Adrenal gland (tissue), 12 donors: ENCODE data around the gene ZBED3. TPM values are rescaled to one million over a fixed set of nuclear protein-coding genes. Genes with fewer than 3 reads are reported as not detected.

ENCODE experiments used
- DNase-seq, 7 donors: peaks; one replicate each; pipeline ENCODE4 v3.0.0-alpha.2; 2019 to 2020
- H3K27ac ChIP-seq, 5 donors: fragments of 200-600 bp; sonication (generic) in 4 of 5; 1 replicate in 3 of 5; 2 replicates in 2 of 5; pipeline versions ENCODE4 v1.5.1 to v1.8.0; 2016 to 2020; ENCODE audit warnings: mild to moderate bottlenecking in 1 of 5
- H3K27me3 ChIP-seq: fragments of 200-600 bp; 2 replicates; pipeline ENCODE4 v1.8.0; 2021
- H3K36me3 ChIP-seq, 2 donors: fragments of 200-600 bp; replicated peaks in 1 of 2; 1 replicate in 1 of 2; 2 replicates in 1 of 2; pipeline versions ENCODE4 v1.5.1 to v1.8.0; 2018 to 2022
- H3K4me1 ChIP-seq, 2 donors: fragments of 200-600 bp; replicated peaks in 1 of 2; 1 replicate in 1 of 2; 2 replicates in 1 of 2; pipeline versions ENCODE4 v1.5.1 to v1.8.0; 2018 to 2021
- H3K4me3 ChIP-seq, 4 donors: fragments of 200-600 bp; sonication (generic) in 3 of 4; one replicate each; pipeline ENCODE4 v1.5.1; 2016 to 2018
- H3K9me3 ChIP-seq, 3 donors: fragments of 200-600 bp; sonication (generic) in 1 of 3; replicated peaks in 1 of 3; 1 replicate in 2 of 3; 2 replicates in 1 of 3; pipeline versions ENCODE4 v1.5.1 to v1.8.0; 2016 to 2021
- POLR2A ChIP-seq, 2 donors: fragments of 450-650 bp; IDR thresholded peaks; one replicate each; pipeline ENCODE4 v1.6.1; 2017; ENCODE audit warnings: antibody characterized with exemption in 2 of 2, mild to moderate bottlenecking in 2 of 2, moderate library complexity in 1 of 2
- WGBS, 4 donors: extraction: QIAGEN DNeasy Blood & Tissue Kit in 2 of 4; methylation state at CpG; one replicate each; pipeline versions ENCODE4 v1.1.5 to v1.1.7; 2013 to 2017; 5-methylcytosine and 5-hydroxymethylcytosine counted together
- intact Hi-C, 2 donors: fragments of 100-400 bp; cut with DNase I; formaldehyde crosslinking; loops; one replicate each; pipeline versions ENCODE4 v1.14.1 to v1.15.0; 2022 to 2023
- polyA plus RNA-seq, 3 donors: library from polyadenylated mRNA; stranded (reverse); fragments of 200-250 nt in 2 of 3; fragments of 350-450 nt in 1 of 3; fragmentation: Illumina TruSeq in 1 of 3; extraction: RNeasy Lipid Tissue Mini Kit (QIAGEN cat#74804) in 1 of 3; gene quantifications; one replicate each; pipeline ENCODE4 v1.2.3, GENCODE V29; 2013 to 2014
- small RNA-seq, 2 donors: library from RNA; depleted of rRNA; stranded (forward); fragments of <200 nt; gene quantifications; one replicate each; pipeline ENCODE3, GENCODE V24; 2016
- total RNA-seq, 9 donors: library from RNA; depleted of rRNA in 4 of 9; stranded (reverse); fragments of >200 nt in 4 of 9; fragments of 120-200 nt in 1 of 9; fragmentation: NEBNext Ultra II Directional in 1 of 9; extraction: Animal tissue kit (Norgen Biotek cat#: 25700) in 1 of 9; gene quantifications; one replicate each; pipeline versions ENCODE4 v1.1.0 to v1.2.4, GENCODE V29; 2013 to 2023
- TF ChIP-seq, protein P1 (sequence below), 6 experiments: fragments of 450-650 bp in 4 of 6; fragments of 200-600 bp in 2 of 6; sonication (generic) in 1 of 6; IDR thresholded peaks; 1 replicate in 5 of 6; 2 replicates in 1 of 6; pipeline versions ENCODE4 v1.5.1 to v1.8.0; 2016 to 2021; ENCODE audit warnings: antibody characterized with exemption in 6 of 6, mild to moderate bottlenecking in 2 of 6, moderate library complexity in 1 of 6
- donor health status: healthy with polysubstance abuse.
- donor health status: Bipolar disorder and iron deficiency.
- donor health status: DM: yes; HTN: yes; CAD: no.
- donor health status: DM: no; HTN: no; CAD: no.
- donor health status: DM: no; HTN: no; CAD: no.
- donor health status: DM: yes; HTN: yes; CAD: no.

ZBED3 gene
- total and polyA plus RNA-seq, 12 donors, result 1.3 to 13.9 (median 8.7) TPM

DNA sequence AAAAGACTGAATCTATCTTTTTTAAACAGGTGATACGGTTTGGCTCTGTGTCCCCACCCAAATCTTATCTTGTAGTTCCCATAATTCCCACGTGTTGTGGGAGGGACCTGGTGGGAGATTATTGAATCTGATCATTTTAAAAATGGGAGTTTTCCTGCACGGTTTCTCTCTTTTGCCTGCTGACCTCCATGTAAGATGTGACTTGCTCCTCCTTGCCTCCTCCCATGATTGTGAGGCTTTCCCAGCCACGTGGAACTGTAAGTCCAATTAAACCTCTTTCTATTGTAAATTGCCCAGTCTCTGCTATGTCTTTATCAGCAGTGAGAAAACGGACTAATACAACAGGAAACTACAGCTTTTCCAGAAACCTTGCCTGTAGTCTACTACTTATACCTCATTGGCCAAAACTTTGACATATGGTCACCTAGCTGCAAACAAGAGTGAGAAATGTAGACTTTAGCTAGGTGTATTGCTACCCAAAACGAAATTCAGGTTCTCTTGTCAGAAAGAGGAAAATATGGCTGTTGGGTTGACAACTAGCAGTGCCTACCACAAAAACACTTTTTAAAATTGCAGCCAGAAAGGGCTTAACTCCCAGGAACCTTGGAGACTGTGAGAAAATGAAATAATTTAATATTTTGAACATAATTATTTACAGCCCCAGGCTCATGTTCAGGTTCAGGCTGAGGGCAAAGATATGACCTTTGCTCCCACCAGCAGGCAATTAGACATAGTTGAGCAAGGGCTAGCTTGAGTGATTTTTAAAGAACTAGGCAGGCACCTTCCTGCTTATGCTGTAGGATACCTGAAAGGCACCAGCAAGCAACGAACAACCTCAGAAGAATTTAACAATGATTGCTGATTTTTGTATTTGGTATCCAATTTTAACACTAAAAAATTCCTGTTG is 64.3 kb downstream of the ZBED3 start:
- Histone ChIP-seq H3K4me3 (no peak overlapping the region), H3K27me3 (no peaks in the 10 kb centered on the region), H3K36me3 (no peaks in the 10 kb centered on the region), H3K27ac (no peak overlapping the region), H3K4me1 (no peaks in the 10 kb centered on the region), H3K9me3 (no peaks in the 10 kb centered on the region)
- intact Hi-C loops, result no loop called here
- DNase-seq, result no peak
- TF ChIP-seq POLR2A (IDR thresholded peaks at IDR 0.05), result no peak
- TF ChIP-seq, protein P1, sequence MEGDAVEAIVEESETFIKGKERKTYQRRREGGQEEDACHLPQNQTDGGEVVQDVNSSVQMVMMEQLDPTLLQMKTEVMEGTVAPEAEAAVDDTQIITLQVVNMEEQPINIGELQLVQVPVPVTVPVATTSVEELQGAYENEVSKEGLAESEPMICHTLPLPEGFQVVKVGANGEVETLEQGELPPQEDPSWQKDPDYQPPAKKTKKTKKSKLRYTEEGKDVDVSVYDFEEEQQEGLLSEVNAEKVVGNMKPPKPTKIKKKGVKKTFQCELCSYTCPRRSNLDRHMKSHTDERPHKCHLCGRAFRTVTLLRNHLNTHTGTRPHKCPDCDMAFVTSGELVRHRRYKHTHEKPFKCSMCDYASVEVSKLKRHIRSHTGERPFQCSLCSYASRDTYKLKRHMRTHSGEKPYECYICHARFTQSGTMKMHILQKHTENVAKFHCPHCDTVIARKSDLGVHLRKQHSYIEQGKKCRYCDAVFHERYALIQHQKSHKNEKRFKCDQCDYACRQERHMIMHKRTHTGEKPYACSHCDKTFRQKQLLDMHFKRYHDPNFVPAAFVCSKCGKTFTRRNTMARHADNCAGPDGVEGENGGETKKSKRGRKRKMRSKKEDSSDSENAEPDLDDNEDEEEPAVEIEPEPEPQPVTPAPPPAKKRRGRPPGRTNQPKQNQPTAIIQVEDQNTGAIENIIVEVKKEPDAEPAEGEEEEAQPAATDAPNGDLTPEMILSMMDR (IDR thresholded peaks at IDR 0.05), result no peak
- 56 to 70% (median 63%) methylated on average over 7 of the region's 7 CpGs for WGBS, 4 donors

Small RNAs within 50 kb of the gene (small RNA-seq; reads per million reads assigned to genes)
- gene SNORA47, result 115 to 262 reads per million in 2 donors

Other genes with a start within 250 kb of the ZBED3 start
- gene S100Z, start 237.3 kb downstream of the ZBED3 start, total RNA-seq, result 1 to 10 TPM in 2 of 9 donors, under 1 TPM in 6, not detected in 1; 0.11 to 2.8 (median 0.51) TPM
- gene S100Z, start 237.3 kb downstream of the ZBED3 start, polyA plus RNA-seq, result under 1 TPM; 0.27 to 0.44 (median 0.40) TPM
- 10 to 100 TPM; 17.0 to 64.1 (median 30.3) TPM for gene CRHBP, start 134.2 kb downstream of the ZBED3 start, total RNA-seq
- 10 to 100 TPM; 13.4 to 20.2 (median 16.5) TPM for gene CRHBP, start 134.2 kb downstream of the ZBED3 start, polyA plus RNA-seq
- gene AGGF1, start 56.9 kb downstream of the ZBED3 start, total RNA-seq, result 10 to 100 TPM; 19.7 to 33.7 (median 25.1) TPM
- gene AGGF1, start 56.9 kb downstream of the ZBED3 start, polyA plus RNA-seq, result 10 to 100 TPM in 2 of 3 donors, 1 to 10 TPM in 1; 6.7 to 26.4 (median 11.2) TPM
- gene PDE8B, start 123.4 kb upstream of the ZBED3 start, total RNA-seq, result 1 to 10 TPM; 1.1 to 6.8 (median 4.5) TPM
- gene PDE8B, start 123.4 kb upstream of the ZBED3 start, polyA plus RNA-seq, result 1 to 10 TPM; 1.9 to 5.9 (median 5.4) TPM